Brain microvascular endothelial cell (primary cell): ENCODE measurements around the gene DNAAF5.

Source experiments
- DNase-seq: peaks from one replicate; pipeline ENCODE4 v3.0.0-alpha.2; 2020
- H3K27ac ChIP-seq: fragments of 250-450 bp; sonication (Bioruptor Pico); 2 replicates; pipeline ENCODE4 v1.5.1; 2020; ENCODE audit warnings: mild to moderate bottlenecking, moderate library complexity
- H3K27me3 ChIP-seq: fragments of 250-450 bp; sonication (Bioruptor Pico); replicated peaks from 2 replicates; pipeline ENCODE4 v1.5.1; 2020; ENCODE audit warnings: mild to moderate bottlenecking
- H3K36me3 ChIP-seq: fragments of 250-450 bp; sonication (Bioruptor Pico); replicated peaks from 2 replicates; pipeline ENCODE4 v1.5.1; 2020; ENCODE audit warnings: mild to moderate bottlenecking
- H3K4me3 ChIP-seq: 2 replicates; pipeline ENCODE4 v1.5.1; 2011; ENCODE audit warnings: low read depth, mild to moderate bottlenecking, control low read depth, low read length, moderate library complexity
- in situ Hi-C: cut with HindIII; loops from 2 replicates; pipeline ENCODE4 v1.10.0; 2017; ENCODE audit warnings: low sequenced_read_pairs, low pct_ligation_motif_present
- TF ChIP-seq, protein P1 (sequence below): IDR thresholded peaks from 2 replicates; pipeline ENCODE4 v1.5.1; 2011; ENCODE audit warnings: low read depth, mild to moderate bottlenecking, moderate library complexity, low read length, control low read depth, inconsistent platforms; ENCODE audit errors: missing control alignments

DNAAF5 gene

DNA sequence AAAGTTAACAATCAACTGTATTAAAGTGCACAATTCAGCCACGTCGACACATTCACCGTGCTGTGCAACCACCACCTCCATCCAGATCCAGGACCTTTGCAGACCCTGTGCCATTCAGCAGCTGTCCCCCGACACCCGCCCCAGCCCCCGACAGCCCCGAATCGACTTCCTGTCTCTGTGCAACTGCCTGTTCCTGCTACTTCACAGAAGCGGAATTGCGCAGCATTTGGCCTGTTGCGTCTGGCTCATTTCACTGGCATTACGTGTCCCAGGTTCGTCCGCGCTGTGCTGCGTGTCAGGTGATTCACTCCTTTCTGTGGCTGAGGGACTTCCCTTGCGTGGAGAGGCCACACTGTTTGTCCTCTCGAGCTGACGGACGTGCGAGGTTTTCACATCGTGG, 33.2 kb upstream of the DNAAF5 start:
- TF ChIP-seq, protein P1, sequence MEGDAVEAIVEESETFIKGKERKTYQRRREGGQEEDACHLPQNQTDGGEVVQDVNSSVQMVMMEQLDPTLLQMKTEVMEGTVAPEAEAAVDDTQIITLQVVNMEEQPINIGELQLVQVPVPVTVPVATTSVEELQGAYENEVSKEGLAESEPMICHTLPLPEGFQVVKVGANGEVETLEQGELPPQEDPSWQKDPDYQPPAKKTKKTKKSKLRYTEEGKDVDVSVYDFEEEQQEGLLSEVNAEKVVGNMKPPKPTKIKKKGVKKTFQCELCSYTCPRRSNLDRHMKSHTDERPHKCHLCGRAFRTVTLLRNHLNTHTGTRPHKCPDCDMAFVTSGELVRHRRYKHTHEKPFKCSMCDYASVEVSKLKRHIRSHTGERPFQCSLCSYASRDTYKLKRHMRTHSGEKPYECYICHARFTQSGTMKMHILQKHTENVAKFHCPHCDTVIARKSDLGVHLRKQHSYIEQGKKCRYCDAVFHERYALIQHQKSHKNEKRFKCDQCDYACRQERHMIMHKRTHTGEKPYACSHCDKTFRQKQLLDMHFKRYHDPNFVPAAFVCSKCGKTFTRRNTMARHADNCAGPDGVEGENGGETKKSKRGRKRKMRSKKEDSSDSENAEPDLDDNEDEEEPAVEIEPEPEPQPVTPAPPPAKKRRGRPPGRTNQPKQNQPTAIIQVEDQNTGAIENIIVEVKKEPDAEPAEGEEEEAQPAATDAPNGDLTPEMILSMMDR, result no peak
- no peaks in the 10 kb centered on the region for H3K27me3 ChIP-seq
- no peak for DNase-seq
- no peak overlapping the region for H3K27ac ChIP-seq
- in situ Hi-C loops, result no loop called here
- no peak overlapping the region for H3K4me3 ChIP-seq
- H3K36me3 ChIP-seq, result no peaks in the 10 kb centered on the region

DNA sequence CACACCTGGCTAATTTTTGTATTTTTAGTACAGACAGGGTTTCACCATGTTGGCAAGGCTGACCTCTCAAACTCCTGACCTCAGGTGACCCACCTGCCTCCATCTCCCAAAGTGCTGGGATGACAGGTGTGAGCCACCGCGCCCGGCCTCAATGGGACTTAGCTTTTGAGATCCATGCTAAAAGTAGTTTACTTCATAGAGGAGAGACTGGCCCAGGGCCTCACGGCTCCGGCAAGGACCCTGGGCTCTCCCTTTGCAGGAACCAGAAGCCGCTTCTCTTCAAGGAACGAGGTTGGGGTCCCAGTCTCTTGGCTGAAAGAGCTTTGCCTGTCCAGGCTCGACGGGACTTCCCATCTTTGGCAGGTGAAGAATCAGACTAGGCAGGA, 30.1 kb upstream of the DNAAF5 start:
- Histone ChIP-seq H3K27ac (no peak overlapping the region), H3K36me3 (no peaks in the 10 kb centered on the region), H3K4me3 (no peak overlapping the region), H3K27me3 (no peaks in the 10 kb centered on the region)
- in situ Hi-C loops, result no loop called here
- TF ChIP-seq, protein P1, result no peak
- no peak for DNase-seq

DNA sequence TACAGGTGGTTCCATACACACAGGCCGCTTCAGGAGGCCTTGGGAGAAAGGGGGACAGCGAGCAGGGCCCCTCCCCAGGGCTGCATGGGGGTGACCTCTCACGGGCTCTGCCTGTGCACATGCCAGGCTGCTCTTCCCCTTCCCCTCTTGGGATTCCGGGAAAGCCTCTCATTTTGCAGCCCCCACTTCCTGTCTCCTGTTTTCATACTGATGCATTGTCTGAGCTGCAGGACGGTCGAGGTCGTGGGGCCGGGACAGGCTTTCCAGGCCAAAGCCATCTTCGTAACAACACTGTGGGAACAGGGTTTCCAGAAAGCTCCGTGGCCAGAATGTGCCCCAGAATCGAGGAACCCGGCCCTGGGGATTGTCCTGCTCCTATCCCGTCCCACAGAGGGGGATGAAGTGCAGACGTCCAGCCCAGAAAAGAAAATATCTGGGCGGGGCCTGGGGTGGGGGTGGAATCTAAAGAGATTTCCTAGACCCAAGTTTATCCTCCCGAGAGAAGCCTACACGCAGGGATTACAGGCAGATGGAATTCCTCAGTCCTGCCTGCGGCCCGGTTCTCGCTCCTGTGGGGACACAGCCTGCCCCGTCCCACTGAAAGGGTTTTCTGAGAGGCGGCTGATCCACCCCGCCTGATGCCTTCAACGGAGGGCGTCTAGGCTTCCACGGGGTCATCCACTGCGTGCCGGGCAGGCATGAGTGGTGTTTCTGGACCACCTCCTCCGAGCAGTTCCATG, 29.5 kb upstream of the DNAAF5 start:
- no peak overlapping the region for H3K27ac ChIP-seq
- H3K36me3 ChIP-seq, result no peaks in the 10 kb centered on the region
- no peak overlapping the region for H3K4me3 ChIP-seq
- TF ChIP-seq, protein P1, result no peak
- peak; percentile 14 for DNase-seq
- in situ Hi-C loops, result no loop called here
- no peaks in the 10 kb centered on the region for H3K27me3 ChIP-seq

DNA sequence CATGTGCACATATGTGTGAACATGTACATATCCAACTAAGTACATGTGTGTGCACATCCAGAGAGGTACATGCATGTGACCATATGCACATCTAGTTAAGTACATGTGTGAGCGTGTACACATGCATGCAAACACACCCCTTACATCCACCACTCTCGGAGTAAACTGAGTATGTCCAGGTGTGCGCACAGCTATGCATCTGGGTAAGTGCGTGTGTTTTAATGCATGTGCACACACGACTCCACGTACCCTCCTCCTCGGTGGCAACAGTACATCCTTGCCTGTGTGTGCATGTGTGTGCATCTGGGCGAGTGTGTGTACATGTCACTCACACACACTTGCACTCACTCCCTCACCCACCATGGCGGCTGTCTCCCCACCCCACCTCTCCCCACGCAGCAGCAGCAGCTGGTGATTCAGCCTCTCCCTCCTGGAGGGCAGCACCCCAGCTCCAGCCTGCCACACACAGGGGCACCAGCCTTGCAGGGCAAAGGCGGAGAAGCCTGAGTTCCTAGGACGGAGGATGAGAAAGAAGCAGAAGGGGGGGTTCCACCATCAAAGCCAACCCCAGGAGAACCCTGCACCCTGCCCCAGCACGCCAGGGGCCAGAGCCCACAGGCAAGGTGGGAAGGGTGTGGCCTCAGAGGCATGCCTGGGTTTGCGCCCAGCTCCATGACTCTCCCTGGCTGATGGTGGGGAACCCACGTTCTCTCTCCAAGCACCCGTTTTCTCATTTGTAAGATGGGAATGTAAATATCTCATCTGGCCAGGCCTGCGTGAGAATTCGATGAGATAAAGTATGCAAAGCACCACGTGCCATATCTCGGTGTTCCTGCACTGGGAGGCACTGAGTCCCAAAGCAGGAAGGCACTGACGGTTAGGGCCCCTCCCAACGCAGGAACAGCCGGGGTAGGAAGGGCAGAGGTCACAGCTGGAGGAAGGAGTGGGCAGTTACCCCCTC, 27.7 kb upstream of the DNAAF5 start:
- Histone ChIP-seq H3K27ac (no peak overlapping the region), H3K36me3 (no peaks in the 10 kb centered on the region), H3K27me3 (no peaks in the 10 kb centered on the region), H3K4me3 (no peak overlapping the region)
- in situ Hi-C loops, result no loop called here
- TF ChIP-seq, protein P1, result no peak
- no peak for DNase-seq

DNA sequence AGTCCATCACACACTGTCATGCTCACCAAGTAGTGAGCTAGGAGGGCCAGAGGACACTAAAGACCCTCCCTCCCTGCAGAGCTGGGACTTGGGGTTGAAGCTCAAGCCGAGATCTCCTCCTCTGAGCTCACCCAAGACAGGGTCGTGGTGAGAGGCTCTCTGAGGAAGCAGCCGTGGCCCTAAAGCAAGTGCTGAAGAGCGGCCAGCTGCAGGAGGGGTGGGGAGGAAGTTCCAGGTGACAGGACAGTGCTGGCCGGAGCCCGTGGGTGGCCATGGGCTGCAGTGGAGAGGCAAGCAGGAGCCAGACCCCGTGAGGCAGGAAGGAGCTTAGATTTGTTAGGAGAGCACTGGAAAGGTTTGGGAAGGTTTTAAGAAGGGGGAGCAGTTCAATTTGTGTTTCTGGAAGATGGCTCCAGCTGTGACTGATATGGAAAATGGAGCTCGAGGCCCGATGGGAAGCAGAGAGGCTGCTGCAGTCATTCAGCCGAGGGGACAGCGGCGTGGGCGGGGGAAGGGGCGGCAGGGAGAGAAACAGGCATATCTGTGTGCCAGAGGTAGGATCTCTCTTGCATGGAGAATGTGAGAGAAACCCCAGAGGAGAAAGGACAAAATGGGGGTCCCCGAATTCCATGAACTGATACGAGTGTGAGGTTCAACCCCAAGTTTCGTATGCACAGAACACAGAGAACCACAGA, 26.9 kb upstream of the DNAAF5 start:
- in situ Hi-C loops, result no loop called here
- Histone ChIP-seq H3K4me3 (no peak overlapping the region), H3K27ac (no peak overlapping the region), H3K36me3 (no peaks in the 10 kb centered on the region), H3K27me3 (no peaks in the 10 kb centered on the region)
- DNase-seq, result no peak
- TF ChIP-seq, protein P1, result no peak
